Stomach (tissue), 4 donors: ENCODE data around the gene TAMM41.

ENCODE experiments used
- CTCF ChIP-seq, 7 experiments: fragments of 450-650 bp in 4 of 7; fragments of 200-600 bp in 3 of 7; sonication (generic) in 3 of 7; IDR thresholded peaks; one replicate each; pipeline ENCODE4 v1.5.1; 2016 to 2019; ENCODE audit warnings: antibody characterized with exemption in 7 of 7, control low read depth in 2 of 7, mild to moderate bottlenecking in 1 of 7
- POLR2A ChIP-seq, 4 donors: fragments of 450-650 bp; IDR thresholded peaks; one replicate each; pipeline ENCODE4 v1.6.1; 2016; ENCODE audit warnings: antibody characterized with exemption in 4 of 4, control low read depth in 2 of 4, mild to moderate bottlenecking in 1 of 4, moderate library complexity in 1 of 4

- no peak for TF ChIP-seq CTCF (IDR thresholded peaks at IDR 0.05)
- TF ChIP-seq POLR2A (IDR thresholded peaks at IDR 0.05) = no peak
Observed at GRCh38 chr3:11847607-11848006, 922 bp upstream of the TAMM41 start.
